Measurements from ENCODE around the gene WAC. TPM values are rescaled to one million over a fixed set of nuclear protein-coding genes. Genes with fewer than 3 reads are reported as not detected.
"Not testable (repeated sequence)": the region's sequence is repeated elsewhere in the genome, so short reads cannot be mapped to it uniquely, and the experiment has no call there.

Gene WAC
- 100 to 1,000 TPM in 1 of 2 donors, 10 to 100 TPM in 1; 78.3 to 135 TPM for total RNA-seq

- H3K27ac ChIP-seq = peak within 1 kb of the TSS; percentile 94
- H3K9me3 ChIP-seq = no peaks in the 10 kb centered on the region
- no peaks in the 10 kb centered on the region for H3K27me3 ChIP-seq
- H3K4me1 ChIP-seq = no peaks in the 10 kb centered on the region
- peak; percentile 96 for DNase-seq
- peaks cover 15% of the 10 kb centered on the region for H3K36me3 ChIP-seq
- TF ChIP-seq CTCF (IDR thresholded peaks at IDR 0.05) = no peak
- H3K4me3 ChIP-seq = peak within 1 kb of the TSS; percentile 79
- intact Hi-C loops (cut with DNase I) = no loop called here
- peak within 1 kb of the TSS; percentile 94 to 97 for H3K9ac ChIP-seq (ENCODE audit: low read depth in 2 of 2, low read length in 2 of 2)
Measured at GRCh38 chr10:28532337-28533185, at the start of gene WAC. WAC (plus strand) TSS chr10:28533118; CDS start chr10:28533580, 462 bp downstream.

DNA sequence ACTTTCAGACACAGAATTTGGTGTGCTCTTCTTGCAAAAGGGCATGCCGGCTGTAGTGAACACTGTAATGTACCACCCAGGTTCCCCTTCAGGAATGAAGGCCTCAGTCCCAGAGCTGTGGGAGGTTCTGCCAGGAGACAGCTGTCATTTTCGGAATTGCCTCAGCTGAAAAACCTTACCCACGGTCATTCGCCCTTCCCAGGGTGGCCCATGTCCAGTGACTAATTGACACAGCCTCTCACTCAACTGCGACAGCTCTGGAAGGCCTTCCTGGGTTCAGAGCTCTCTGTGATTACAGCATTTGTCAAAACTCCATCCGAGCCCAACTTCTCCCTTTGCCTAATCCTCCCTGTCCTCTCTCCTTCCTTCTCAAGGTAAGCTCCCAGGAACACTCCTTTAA is 43.7 kb upstream of the WAC start:
- DNase-seq = no peak
- no peaks in the 10 kb centered on the region for H3K9me3 ChIP-seq
- no peak overlapping the region for H3K9ac ChIP-seq (ENCODE audit: low read depth in 2 of 2, low read length in 2 of 2)
- no peak for TF ChIP-seq CTCF (IDR thresholded peaks at IDR 0.05)
- intact Hi-C loops (cut with DNase I) = no loop called here
- no peaks in the 10 kb centered on the region for H3K36me3 ChIP-seq
- H3K27ac ChIP-seq = no peak overlapping the region
- no peaks in the 10 kb centered on the region for H3K4me1 ChIP-seq
- no peak overlapping the region for H3K4me3 ChIP-seq
- H3K27me3 ChIP-seq = no peaks in the 10 kb centered on the region

DNA sequence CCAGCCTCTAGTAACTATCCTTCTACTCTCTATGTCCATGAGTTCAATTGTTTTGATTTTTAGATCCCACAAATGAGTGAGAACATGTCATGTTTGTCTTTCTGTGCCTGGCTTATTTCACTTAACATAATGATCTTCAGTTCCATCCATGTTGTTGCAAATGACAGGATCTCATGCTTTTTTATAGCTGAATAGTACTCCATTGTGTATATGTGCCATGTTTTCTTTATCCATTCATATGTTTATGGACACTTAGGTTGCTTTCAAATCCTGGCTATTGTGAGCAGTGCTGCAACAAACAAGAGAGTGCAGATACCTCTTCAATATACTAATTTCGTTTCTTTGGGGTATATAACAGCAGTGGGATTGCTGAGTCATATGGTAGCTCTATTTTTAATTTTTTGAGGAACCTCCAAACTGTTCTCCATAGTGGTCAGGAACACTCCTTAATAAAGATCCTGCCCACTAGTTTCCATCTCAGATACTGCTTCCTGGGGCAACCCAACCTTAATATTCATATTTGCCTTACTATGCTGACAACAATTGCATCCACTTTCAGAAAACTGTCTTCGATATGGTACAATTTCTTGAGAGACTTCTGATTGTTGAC is 42.6 kb upstream of the WAC start:
- DNase-seq; H3K9ac ChIP-seq (ENCODE audit: low read depth in 2 of 2, low read length in 2 of 2); intact Hi-C loops (cut with DNase I); H3K36me3 ChIP-seq; H3K4me3 ChIP-seq; H3K9me3 ChIP-seq; H3K27ac ChIP-seq; H3K27me3 ChIP-seq; H3K4me1 ChIP-seq: not testable (repeated sequence)

- no peak overlapping the region for H3K9ac ChIP-seq (ENCODE audit: low read depth in 2 of 2, low read length in 2 of 2)
Measured at GRCh38 chr10:28492116-28492920, 40.6 kb upstream of the WAC start.

GRCh38 chr10:28494420-28494819 is 38.5 kb upstream of the WAC start:
- no peak overlapping the region for H3K9ac ChIP-seq (ENCODE audit: low read depth in 2 of 2, low read length in 2 of 2)
- H3K4me1 ChIP-seq = no peaks in the 10 kb centered on the region
- no peak for DNase-seq
- intact Hi-C loops (cut with DNase I) = no loop called here
- no peaks in the 10 kb centered on the region for H3K36me3 ChIP-seq
- no peak overlapping the region for H3K4me3 ChIP-seq
- TF ChIP-seq CTCF (IDR thresholded peaks at IDR 0.05) = no peak
- H3K9me3 ChIP-seq = no peaks in the 10 kb centered on the region
- no peaks in the 10 kb centered on the region for H3K27me3 ChIP-seq
- H3K27ac ChIP-seq = no peak overlapping the region

More at GRCh38 chr10:28492116-28492920, 40.6 kb upstream of the WAC start:
- no peak for TF ChIP-seq CTCF (IDR thresholded peaks at IDR 0.05)
- no peak for DNase-seq
- Histone ChIP-seq H3K27ac (no peak overlapping the region), H3K27me3 (no peaks in the 10 kb centered on the region), H3K4me3 (no peak overlapping the region), H3K4me1 (no peaks in the 10 kb centered on the region), H3K36me3 (no peaks in the 10 kb centered on the region), H3K9me3 (no peaks in the 10 kb centered on the region)
- intact Hi-C loops (cut with DNase I) = no loop called here
